ENCODE results near the gene TMEM175. TPM values are rescaled to one million over a fixed set of nuclear protein-coding genes. Genes with fewer than 3 reads are reported as not detected.

The TMEM175 gene
- total RNA-seq, 4 donors from 2014 or later = 17.4 to 39.1 (median 30.1) TPM

DNA sequence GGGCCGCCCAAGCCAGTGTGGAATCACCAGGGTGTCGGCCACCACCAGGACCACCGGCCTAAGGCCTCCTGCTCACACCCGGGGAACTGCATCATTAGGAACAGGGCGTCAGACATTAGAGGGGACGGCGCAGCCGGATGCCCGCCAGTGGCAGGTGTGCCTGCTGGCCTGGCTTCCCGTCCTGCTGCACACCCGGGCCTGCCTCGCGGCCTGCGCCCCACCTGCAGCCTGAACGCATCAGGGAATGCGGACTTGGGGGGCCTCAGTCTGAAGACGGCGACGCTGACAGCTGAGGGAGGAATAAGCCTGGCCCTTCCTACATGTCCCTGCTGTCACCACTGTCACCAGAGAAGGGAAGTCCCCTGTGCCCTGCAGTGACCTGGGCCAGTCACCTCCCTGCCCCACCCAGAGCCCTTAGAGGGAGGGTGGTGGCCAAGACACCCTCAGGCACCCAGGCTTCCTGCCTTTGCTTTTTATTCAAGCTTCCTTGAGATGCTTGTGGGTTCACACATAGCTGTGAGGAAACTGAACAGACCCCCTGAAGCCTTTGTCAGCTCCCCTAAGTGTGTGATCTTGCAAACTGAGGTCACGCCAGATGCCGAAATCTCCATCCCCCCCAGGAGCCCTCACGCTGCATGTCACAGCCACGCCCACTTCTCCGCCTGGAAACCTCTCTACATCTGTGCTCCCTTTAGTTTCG is 37.9 kb downstream of the TMEM175 start:
- intact Hi-C loops (cut with DNase I; ENCODE audit: low total_unique reads) = no loop called here
- H3K4me3 ChIP-seq (ENCODE audit: low read depth, poor library complexity, severe bottlenecking) = no peak overlapping the region
- TF ChIP-seq, protein P1, sequence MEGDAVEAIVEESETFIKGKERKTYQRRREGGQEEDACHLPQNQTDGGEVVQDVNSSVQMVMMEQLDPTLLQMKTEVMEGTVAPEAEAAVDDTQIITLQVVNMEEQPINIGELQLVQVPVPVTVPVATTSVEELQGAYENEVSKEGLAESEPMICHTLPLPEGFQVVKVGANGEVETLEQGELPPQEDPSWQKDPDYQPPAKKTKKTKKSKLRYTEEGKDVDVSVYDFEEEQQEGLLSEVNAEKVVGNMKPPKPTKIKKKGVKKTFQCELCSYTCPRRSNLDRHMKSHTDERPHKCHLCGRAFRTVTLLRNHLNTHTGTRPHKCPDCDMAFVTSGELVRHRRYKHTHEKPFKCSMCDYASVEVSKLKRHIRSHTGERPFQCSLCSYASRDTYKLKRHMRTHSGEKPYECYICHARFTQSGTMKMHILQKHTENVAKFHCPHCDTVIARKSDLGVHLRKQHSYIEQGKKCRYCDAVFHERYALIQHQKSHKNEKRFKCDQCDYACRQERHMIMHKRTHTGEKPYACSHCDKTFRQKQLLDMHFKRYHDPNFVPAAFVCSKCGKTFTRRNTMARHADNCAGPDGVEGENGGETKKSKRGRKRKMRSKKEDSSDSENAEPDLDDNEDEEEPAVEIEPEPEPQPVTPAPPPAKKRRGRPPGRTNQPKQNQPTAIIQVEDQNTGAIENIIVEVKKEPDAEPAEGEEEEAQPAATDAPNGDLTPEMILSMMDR (IDR thresholded peaks at IDR 0.05) = no peak
- no peak for TF ChIP-seq POLR2A (IDR thresholded peaks at IDR 0.05)
- WGBS, 2 donors = 89 to 90% methylated on average over 19 to 25 of the region's 25 CpGs
- DNase-seq (ENCODE audit: low spot score in 2 of 2) = no peak

DNA sequence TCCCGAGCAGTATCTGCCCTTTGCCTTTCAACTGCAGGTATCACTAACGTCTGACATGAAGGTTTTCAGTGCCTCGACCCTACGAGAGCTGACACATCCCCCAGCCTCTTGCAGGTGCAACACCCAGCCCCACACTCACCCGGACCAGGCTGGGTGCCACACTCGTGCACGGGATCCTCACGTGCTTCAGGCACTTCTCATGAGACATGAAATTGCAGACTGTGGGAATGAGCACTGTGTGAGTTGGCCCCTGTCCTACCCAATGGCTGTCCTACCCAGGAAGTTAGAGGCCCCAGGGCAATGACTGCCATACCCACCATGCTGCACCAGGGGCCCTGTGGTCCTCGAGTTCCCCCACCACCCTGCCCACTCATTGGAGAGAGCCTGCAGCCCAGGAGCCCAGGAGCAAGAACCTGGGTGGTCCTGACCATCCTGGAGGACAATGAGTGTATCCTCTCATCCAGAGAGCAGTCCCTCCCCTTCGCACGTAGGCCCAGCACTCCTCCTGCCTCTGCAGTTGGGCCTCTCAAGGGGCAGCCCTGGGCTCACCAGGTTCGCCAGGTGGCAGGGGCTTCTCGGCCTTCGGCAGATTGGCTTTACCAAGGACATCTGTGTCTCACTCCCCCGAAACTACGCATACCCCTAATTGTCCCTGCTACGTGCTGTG is 38.7 kb downstream of the TMEM175 start:
- intact Hi-C loops (cut with DNase I; ENCODE audit: low total_unique reads) = no loop called here
- no peak for DNase-seq (ENCODE audit: low spot score in 2 of 2)
- H3K4me3 ChIP-seq (ENCODE audit: low read depth, poor library complexity, severe bottlenecking) = no peak overlapping the region
- no peak for TF ChIP-seq POLR2A (IDR thresholded peaks at IDR 0.05)
- TF ChIP-seq, protein P1 (IDR thresholded peaks at IDR 0.05) = no peak
- 65% methylated on average over 15 to 17 of the region's 17 CpGs for WGBS, 2 donors

DNA sequence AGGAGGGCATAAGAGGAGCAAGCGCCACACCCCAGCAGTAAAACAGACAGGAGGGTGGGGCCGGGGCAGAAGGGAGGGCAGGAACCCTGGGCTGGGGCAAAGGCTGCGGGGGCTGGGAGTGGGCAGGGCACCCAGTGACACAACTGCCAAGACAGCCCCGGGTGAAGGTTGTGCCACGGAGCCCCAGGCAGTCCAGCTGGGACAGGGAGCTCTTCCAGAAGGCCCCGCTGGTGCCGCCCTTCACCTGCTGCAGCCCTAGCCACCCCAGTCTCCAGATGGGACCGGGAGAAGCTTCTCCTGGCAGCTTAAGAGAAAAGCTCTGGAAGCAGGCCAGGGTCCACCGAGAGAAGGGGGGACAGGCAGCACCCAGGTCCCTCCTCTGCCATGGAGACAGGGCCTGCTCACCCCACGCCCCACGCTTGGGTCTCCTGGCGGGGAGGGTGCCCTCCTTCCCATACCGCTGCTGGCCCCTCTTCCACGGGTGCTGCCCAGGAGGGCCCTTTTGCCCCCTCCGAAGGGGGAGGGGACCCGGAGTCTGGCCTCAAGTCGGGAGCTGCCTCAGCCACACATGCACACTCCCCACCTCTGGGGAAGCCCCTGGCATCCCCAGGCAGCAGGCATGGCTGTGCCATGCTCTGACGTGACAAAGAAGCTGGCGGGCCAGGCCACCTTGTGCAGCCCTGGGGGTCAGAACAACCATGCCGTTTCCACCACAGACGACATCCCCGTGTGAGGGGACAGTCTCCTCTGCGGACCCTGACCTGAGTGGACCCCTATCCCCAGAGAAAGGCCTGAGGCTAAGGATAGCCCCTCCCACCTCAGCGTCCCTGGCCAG is 39.6 kb downstream of the TMEM175 start:
- 37 to 44% methylated on average over 11 to 21 of the region's 24 CpGs for WGBS, 2 donors
- no peak overlapping the region for H3K4me3 ChIP-seq (ENCODE audit: low read depth, poor library complexity, severe bottlenecking)
- intact Hi-C loops (cut with DNase I; ENCODE audit: low total_unique reads) = no loop called here
- TF ChIP-seq POLR2A (IDR thresholded peaks at IDR 0.05) = no peak
- TF ChIP-seq, protein P1 (IDR thresholded peaks at IDR 0.05) = no peak
- no peak for DNase-seq (ENCODE audit: low spot score in 2 of 2)

DNA sequence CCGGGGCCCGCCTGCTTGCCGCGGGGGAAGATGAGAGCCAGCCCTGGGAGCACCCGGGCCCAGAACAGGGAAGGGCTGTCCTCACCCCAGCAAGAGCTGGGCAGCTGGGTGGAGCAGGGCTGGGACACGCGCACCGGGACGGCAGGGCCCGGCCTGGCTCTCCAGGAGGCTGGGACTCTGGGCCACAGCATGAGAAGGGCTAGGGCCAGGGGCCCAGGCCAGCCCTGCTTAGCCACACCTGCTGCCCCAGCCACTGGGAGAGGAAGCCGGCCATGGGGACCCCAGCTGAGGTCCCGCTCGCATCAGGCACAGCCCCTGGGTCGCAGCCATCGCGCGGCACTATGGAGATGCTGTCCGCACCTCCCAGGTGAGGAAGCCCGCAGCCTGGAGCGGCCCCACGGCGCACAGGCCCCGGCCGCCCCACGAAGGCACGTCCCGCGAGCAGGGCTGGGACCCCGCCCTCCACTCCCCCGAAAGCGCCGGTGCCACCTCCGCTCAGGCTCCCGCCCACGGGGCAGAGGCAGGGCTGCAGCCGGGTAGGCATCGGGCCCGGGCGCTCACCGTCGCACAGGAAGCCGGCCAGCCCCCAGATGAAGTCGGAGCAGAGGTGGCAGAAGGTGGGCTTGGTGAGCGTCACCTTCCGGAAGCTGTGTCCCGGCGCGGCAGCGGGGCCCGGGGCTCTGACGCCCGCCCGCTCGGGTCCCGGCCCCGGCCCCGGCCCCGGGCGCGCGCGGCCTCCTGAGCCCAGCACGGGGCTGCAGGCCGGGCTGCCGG is 40.6 kb downstream of the TMEM175 start:
- DNase-seq (ENCODE audit: low spot score in 2 of 2) = no peak
- no peak for TF ChIP-seq POLR2A (IDR thresholded peaks at IDR 0.05)
- TF ChIP-seq, protein P1 (IDR thresholded peaks at IDR 0.05) = no peak
- WGBS, 2 donors = 0% methylated on average over 11 of the region's 65 CpGs; no CpG with 5 or more reads in 1 of the 2 donors
- peak overlapping the region; percentile 67 for H3K4me3 ChIP-seq (ENCODE audit: low read depth, poor library complexity, severe bottlenecking)
- intact Hi-C loops (cut with DNase I; ENCODE audit: low total_unique reads) = no loop called here

Data from lower leg skin (tissue), 4 donors.